Loucy (cell line): Measurements from ENCODE around the gene SUSD3.

Source experiments
- EZH2phosphoT487 ChIP-seq: fragments of 200-600 bp; IDR thresholded peaks from 2 replicates; pipeline ENCODE4 v1.6.1; 2018; ENCODE audit warnings: antibody characterized with exemption, mild to moderate bottlenecking, moderate library complexity, borderline replicate concordance
- TF ChIP-seq, protein P1 (sequence below): fragments of 200-600 bp; sonication (generic); conservative IDR thresholded peaks from 2 replicates; pipeline ENCODE4 v1.5.1; 2014; ENCODE audit warnings: mild to moderate bottlenecking, antibody characterized with exemption, low read length

DNA sequence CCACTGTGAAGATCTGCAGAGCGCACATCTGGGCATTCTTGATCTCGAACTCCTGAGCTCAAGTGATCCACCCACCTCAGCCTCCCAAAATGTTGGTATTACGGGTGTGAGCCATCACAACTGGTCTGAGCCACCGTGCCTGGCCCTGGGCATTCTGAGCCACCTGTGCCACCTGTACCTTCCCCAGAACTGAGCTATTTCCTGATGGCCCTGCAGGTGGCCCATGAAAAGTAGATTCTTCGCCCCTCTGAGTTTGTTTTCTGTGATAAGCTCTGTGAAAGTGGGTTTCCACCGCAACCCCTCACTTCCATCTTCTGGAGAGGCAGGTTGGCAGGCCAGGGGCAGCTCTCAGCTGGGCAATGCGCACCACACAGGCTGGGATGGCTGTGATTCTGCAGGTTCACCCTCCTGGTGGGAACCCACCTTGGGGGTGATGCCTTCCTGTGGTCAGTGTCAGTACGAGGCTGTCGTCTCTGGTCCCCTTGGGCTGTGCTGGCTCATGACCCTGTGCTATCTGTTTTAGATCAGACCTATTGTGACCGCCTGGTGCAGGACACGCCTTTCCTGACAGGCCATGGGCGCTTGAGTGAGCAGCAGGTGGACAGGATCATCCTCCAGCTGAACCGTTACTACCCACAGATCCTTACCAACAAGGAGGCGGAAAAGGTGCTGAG is 48.8 kb downstream of the SUSD3 start:
- TF ChIP-seq, protein P1, sequence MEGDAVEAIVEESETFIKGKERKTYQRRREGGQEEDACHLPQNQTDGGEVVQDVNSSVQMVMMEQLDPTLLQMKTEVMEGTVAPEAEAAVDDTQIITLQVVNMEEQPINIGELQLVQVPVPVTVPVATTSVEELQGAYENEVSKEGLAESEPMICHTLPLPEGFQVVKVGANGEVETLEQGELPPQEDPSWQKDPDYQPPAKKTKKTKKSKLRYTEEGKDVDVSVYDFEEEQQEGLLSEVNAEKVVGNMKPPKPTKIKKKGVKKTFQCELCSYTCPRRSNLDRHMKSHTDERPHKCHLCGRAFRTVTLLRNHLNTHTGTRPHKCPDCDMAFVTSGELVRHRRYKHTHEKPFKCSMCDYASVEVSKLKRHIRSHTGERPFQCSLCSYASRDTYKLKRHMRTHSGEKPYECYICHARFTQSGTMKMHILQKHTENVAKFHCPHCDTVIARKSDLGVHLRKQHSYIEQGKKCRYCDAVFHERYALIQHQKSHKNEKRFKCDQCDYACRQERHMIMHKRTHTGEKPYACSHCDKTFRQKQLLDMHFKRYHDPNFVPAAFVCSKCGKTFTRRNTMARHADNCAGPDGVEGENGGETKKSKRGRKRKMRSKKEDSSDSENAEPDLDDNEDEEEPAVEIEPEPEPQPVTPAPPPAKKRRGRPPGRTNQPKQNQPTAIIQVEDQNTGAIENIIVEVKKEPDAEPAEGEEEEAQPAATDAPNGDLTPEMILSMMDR, result no peak
- TF ChIP-seq EZH2phosphoT487, result no peak
